IPS-20b (cell line): ENCODE measurements around the gene CLDN18.

ENCODE experiments used
- H3K27ac ChIP-seq: one replicate; pipeline ENCODE4 v1.5.1; 2013; ENCODE audit warnings: low read length
- H3K27me3 ChIP-seq: 2 replicates; pipeline ENCODE4 v1.6.1; 2013; ENCODE audit warnings: mild to moderate bottlenecking, low read length, inconsistent platforms; ENCODE audit not compliant: insufficient read depth
- H3K36me3 ChIP-seq: 2 replicates; pipeline ENCODE4 v1.6.1; 2013; ENCODE audit warnings: low read depth, mild to moderate bottlenecking, inconsistent platforms, low read length, moderate library complexity; ENCODE audit not compliant: insufficient read depth
- H3K4me1 ChIP-seq: 2 replicates; pipeline ENCODE4 v1.6.1; 2013; ENCODE audit warnings: mild to moderate bottlenecking, control low read depth, inconsistent platforms, low read length, moderate library complexity; ENCODE audit not compliant: insufficient read depth
- H3K4me3 ChIP-seq: 2 replicates; pipeline ENCODE4 v1.5.1; 2013; ENCODE audit warnings: mild to moderate bottlenecking, low read length, inconsistent platforms
- H3K9ac ChIP-seq: 2 replicates; pipeline ENCODE4 v1.6.1; 2013; ENCODE audit warnings: low read depth, mild to moderate bottlenecking, inconsistent platforms, low read length, moderate library complexity
- H3K9me3 ChIP-seq: 2 replicates; pipeline ENCODE4 v1.6.1; 2013; ENCODE audit warnings: mild to moderate bottlenecking, low read depth, low read length, inconsistent platforms; ENCODE audit not compliant: insufficient read depth

Gene CLDN18

GRCh38 chr3:138082992-138083386 lies 73.0 kb downstream of the CLDN18 start:
- no peak overlapping the region for H3K27ac ChIP-seq

More at GRCh38 chr3:138082992-138083386, 73.0 kb downstream of the CLDN18 start:
- H3K9me3 ChIP-seq: no peaks in the 10 kb centered on the region
- H3K4me3 ChIP-seq: no peak overlapping the region
- H3K36me3 ChIP-seq: peaks cover 63% of the 10 kb centered on the region
- no peaks in the 10 kb centered on the region; the same call in 1 of the 2 replicates for H3K4me1 ChIP-seq
- H3K9ac ChIP-seq: no peak overlapping the region
- no peaks in the 10 kb centered on the region for H3K27me3 ChIP-seq
